Right lobe of liver (tissue), 4 donors: ENCODE measurements around the gene BICDL1.

Experiments used
- CTCF ChIP-seq, 4 donors: fragments of 200-600 bp in 3 of 4; fragments of 450-650 bp in 1 of 4; IDR thresholded peaks; one replicate each; pipeline versions ENCODE4 v1.5.1 to v1.8.0; 2016 to 2022; ENCODE audit warnings: antibody characterized with exemption in 4 of 4, mild to moderate bottlenecking in 2 of 4
- POLR2A ChIP-seq: fragments of 450-650 bp; IDR thresholded peaks from one replicate; pipeline ENCODE4 v1.6.1; 2017; ENCODE audit warnings: antibody characterized with exemption, mild to moderate bottlenecking
- donor health status: DM: no; HTN: no; CAD: no.
- donor health status: DM: no; HTN: no; CAD: no.
- donor health status: DM: no; HTN: yes; CAD: no.

DNA sequence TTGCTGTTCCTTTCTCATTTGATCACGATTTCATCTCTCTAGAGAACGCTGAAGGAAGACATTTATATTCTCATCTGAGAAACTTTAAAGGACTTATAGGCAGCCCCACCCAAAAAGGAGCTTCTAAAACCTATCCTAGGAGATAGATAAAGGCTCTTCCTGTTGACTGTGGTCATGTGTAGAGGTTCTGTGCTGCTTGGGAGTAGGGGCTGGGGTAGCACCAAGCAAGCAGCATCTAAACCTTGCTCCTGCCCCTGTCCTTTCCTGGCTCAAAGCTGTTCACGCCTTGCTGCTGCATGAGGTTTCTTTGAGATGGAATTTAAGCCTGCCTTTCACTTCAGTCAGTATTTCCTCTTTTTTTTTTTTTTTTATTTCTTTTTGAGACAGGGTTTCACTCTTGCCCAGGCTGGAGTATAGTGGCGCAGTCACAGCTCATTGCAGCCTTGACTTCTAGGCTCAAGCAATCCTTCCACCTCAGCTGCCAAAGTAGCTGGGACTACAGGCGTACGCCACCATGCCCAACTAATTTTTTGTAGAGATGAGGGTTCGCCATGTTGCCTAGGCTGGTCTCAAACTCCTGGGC lies 86.1 kb downstream of the BICDL1 start:
- no peak for TF ChIP-seq CTCF (IDR thresholded peaks at IDR 0.05)
- no peak for TF ChIP-seq POLR2A
